Rectal smooth muscle tissue (tissue), 1 donor: ENCODE measurements around the gene KCTD1.

ENCODE experiments used
- H3K27ac ChIP-seq: one replicate; pipeline ENCODE4 v1.7.0; 2013; ENCODE audit warnings: low read depth, low read length, inconsistent platforms
- H3K27me3 ChIP-seq: one replicate; pipeline ENCODE4 v1.7.0; 2013; ENCODE audit warnings: low read length; ENCODE audit not compliant: control insufficient read depth, insufficient read depth
- H3K36me3 ChIP-seq: one replicate; pipeline ENCODE4 v1.7.0; 2013; ENCODE audit warnings: low read length; ENCODE audit not compliant: control insufficient read depth, insufficient read depth
- H3K4me1 ChIP-seq: one replicate; pipeline ENCODE4 v1.7.0; 2013; ENCODE audit warnings: low read length; ENCODE audit not compliant: control insufficient read depth, insufficient read depth
- H3K4me3 ChIP-seq: one replicate; pipeline ENCODE4 v1.7.0; 2013; ENCODE audit warnings: low read length
- H3K9ac ChIP-seq: one replicate; pipeline ENCODE4 v1.7.0; 2013; ENCODE audit warnings: low read length

Gene KCTD1

GRCh38 chr18:26435415-26436095 is 112.8 kb downstream of the KCTD1 start:
- H3K27me3 ChIP-seq, result no peaks in the 10 kb centered on the region
- no peaks in the 10 kb centered on the region for H3K36me3 ChIP-seq
- no peak overlapping the region for H3K9ac ChIP-seq
- H3K4me3 ChIP-seq, result no peak overlapping the region
- no peak overlapping the region for H3K27ac ChIP-seq
- no peaks in the 10 kb centered on the region for H3K4me1 ChIP-seq

DNA sequence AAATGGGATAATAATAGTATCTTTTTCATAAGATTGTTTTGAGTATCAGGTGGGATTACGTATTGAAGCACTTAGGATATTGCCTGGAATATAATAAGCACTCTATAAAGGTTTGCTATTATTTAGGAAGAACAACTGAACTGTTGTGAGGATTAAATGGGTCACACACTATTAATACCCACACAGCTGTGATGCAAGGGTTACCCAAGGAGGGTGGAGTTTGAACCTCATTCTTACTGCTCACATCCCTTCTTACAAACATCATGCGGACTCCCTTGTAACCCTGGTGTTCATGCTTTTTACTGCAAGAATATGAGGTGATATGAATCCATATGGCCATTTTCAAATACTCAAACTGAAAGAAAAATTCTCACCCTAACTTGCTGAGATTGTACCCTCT is 113.5 kb downstream of the KCTD1 start:
- H3K9ac ChIP-seq, result no peak overlapping the region
- H3K27me3 ChIP-seq, result no peaks in the 10 kb centered on the region
- no peaks in the 10 kb centered on the region for H3K36me3 ChIP-seq
- H3K4me1 ChIP-seq, result no peaks in the 10 kb centered on the region
- no peak overlapping the region for H3K4me3 ChIP-seq
- H3K27ac ChIP-seq, result no peak overlapping the region

GRCh38 chr18:26432651-26433424 is 115.5 kb downstream of the KCTD1 start:
- H3K4me1 ChIP-seq, result no peaks in the 10 kb centered on the region
- H3K27me3 ChIP-seq, result no peaks in the 10 kb centered on the region
- H3K4me3 ChIP-seq, result no peak overlapping the region
- no peaks in the 10 kb centered on the region for H3K36me3 ChIP-seq
- no peak overlapping the region for H3K27ac ChIP-seq
- H3K9ac ChIP-seq, result no peak overlapping the region

DNA sequence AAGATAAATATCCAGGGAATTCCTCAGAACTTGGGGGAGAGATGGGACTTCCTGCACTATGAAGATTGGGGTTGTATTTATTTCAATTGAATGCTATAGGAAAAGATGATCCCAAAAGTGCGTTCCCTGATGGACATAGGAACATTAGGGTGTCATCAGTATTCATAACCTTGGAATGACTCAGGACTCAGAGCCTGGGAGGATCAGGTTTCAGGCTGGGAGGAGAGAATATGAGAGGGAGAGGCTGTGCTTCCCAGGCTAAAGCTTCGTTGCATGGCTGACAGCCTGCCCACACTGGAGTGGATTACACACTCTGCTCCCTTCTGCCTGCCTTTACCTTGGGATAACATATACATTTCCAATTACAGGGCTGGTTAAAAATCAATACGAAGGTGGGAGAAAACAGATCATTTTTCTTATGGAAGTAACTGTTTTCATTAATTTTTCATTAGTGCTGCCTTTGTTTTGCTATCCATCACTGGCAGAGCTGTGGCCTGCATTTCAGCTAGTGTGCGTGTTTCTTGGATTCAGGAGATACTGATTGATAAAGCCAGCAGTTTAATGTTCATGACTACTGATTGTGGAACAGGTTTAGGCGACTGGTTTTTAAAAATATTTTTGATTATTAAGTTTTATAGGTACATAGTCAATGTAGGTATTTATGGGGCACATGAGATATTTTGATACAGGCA is 118.7 kb downstream of the KCTD1 start:
- no peaks in the 10 kb centered on the region for H3K4me1 ChIP-seq
- H3K9ac ChIP-seq, result no peak overlapping the region
- H3K27ac ChIP-seq, result no peak overlapping the region

DNA sequence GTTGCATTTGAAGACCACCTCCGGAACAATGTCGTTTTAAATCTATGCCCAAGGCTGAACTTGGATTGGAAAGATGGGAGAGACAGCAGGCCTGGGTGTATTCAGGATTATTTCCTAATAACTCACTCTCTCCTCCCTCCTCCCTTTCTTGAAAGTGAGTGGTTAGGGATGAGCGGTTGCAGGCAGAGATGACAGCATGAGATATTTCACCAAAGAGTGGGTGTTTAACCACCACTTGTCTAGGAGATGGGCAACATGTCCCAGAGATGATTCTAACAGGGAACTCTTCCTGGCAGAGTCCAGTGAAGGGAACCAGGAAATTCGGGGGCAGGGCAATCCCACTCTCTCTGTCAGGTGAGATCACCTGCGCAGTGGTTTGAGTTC is 123.2 kb downstream of the KCTD1 start:
- Histone ChIP-seq H3K27ac (no peak overlapping the region), H3K4me1 (no peaks in the 10 kb centered on the region), H3K36me3 (no peaks in the 10 kb centered on the region), H3K4me3 (no peak overlapping the region), H3K27me3 (no peaks in the 10 kb centered on the region), H3K9ac (no peak overlapping the region)

More for the DNA sequence above, 118.7 kb downstream of the KCTD1 start:
- no peaks in the 10 kb centered on the region for H3K27me3 ChIP-seq
- no peak overlapping the region for H3K4me3 ChIP-seq
- H3K36me3 ChIP-seq, result no peaks in the 10 kb centered on the region

DNA sequence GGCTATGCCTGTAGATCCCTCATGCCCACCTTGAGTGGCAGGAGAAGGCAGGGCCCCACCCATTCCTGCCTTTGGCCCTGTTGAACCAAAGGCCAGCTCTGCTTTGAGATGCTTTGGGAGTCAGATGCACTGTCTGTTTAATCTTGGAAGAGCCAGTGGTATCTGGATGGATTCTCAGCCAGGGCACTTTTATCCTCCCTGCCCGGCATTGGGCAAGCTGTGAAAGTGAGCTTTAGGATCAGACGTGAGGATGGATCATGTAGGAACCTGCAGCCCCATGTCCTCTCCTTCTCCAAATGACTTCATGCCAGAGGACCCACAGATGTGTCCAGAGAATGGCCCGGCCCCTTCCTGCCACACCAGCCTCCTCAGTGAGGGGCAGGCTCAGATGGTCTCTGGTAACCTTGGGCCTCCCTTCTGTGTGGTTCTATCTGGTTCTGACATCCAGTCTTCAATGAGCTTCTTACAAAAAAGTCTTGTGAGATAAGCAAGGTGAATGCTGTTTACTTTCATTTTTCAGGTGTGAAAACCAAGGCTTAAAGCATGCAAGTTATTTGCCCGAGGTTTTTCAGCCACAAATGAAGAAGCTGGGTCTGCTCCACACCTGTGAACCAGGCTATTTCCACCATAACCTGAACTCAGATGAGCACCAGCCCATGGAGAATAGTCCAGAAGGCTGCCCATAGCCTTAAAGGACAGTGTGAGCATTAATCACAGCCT is 123.8 kb downstream of the KCTD1 start:
- Histone ChIP-seq H3K4me3 (no peak overlapping the region), H3K9ac (no peak overlapping the region), H3K36me3 (no peaks in the 10 kb centered on the region), H3K27me3 (no peaks in the 10 kb centered on the region), H3K4me1 (no peaks in the 10 kb centered on the region), H3K27ac (no peak overlapping the region)

DNA sequence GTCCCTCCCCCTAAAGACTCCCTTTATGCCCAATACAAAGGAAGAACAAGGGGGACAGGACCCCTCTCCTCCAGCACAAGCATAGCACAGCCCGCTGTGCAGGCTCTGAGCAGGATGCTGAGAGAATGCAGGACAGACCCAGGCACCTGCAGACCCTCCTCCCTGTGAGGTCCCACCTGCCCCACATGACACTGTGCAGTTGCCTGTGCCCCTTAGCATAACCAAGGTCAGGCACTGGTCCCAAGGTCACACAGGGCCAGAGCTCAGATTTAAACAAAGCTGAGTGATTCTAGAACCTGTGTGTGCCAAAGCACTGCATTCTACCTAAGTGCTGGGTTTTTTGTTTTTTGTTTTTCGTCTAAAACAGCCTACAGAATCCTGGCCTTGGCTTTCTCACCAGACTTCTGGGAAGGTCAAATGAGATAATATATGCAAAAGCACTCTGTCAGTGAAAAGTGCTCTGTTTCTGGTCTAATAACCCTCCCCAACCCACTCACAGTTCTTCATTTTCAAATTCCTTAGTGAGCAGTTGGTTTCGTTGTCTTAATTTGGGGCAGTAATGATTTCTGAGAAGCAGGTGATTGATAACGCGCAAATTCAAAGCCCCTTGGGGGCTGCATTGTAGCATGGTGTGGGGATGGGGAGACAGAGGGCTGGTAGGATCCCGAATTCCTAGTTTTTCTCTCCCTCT is 125.7 kb downstream of the KCTD1 start:
- H3K27me3 ChIP-seq, result no peaks in the 10 kb centered on the region
- H3K9ac ChIP-seq, result no peak overlapping the region
- H3K4me1 ChIP-seq, result no peaks in the 10 kb centered on the region
- no peak overlapping the region for H3K4me3 ChIP-seq
- H3K36me3 ChIP-seq, result no peaks in the 10 kb centered on the region
- no peak overlapping the region for H3K27ac ChIP-seq

- H3K4me1 ChIP-seq, result no peaks in the 10 kb centered on the region
- H3K4me3 ChIP-seq, result no peak overlapping the region
- H3K27me3 ChIP-seq, result no peaks in the 10 kb centered on the region
- no peaks in the 10 kb centered on the region for H3K36me3 ChIP-seq
- H3K9ac ChIP-seq, result no peak overlapping the region
- no peak overlapping the region for H3K27ac ChIP-seq
Observed at GRCh38 chr18:26421931-26422330, 126.4 kb downstream of the KCTD1 start.

- Histone ChIP-seq H3K4me1 (no peaks in the 10 kb centered on the region), H3K36me3 (no peaks in the 10 kb centered on the region), H3K27ac (no peak overlapping the region)
Observed at GRCh38 chr18:26421503-26421902, 126.8 kb downstream of the KCTD1 start.

GRCh38 chr18:26419746-26420145 is 128.6 kb downstream of the KCTD1 start:
- Histone ChIP-seq H3K9ac (no peak overlapping the region), H3K27ac (no peak overlapping the region), H3K4me1 (no peaks in the 10 kb centered on the region), H3K4me3 (no peak overlapping the region), H3K27me3 (no peaks in the 10 kb centered on the region), H3K36me3 (no peaks in the 10 kb centered on the region)

More at GRCh38 chr18:26421503-26421902, 126.8 kb downstream of the KCTD1 start:
- H3K9ac ChIP-seq, result no peak overlapping the region
- no peaks in the 10 kb centered on the region for H3K27me3 ChIP-seq
- no peak overlapping the region for H3K4me3 ChIP-seq

- H3K9ac ChIP-seq, result no peak overlapping the region
- H3K36me3 ChIP-seq, result no peaks in the 10 kb centered on the region
- no peak overlapping the region for H3K27ac ChIP-seq
- no peaks in the 10 kb centered on the region for H3K27me3 ChIP-seq
- H3K4me1 ChIP-seq, result no peaks in the 10 kb centered on the region
- H3K4me3 ChIP-seq, result no peak overlapping the region
Observed at GRCh38 chr18:26418225-26418624, 130.1 kb downstream of the KCTD1 start.

- no peak overlapping the region for H3K27ac ChIP-seq
- H3K4me3 ChIP-seq, result no peak overlapping the region
- no peaks in the 10 kb centered on the region for H3K36me3 ChIP-seq
- H3K4me1 ChIP-seq, result no peaks in the 10 kb centered on the region
- no peaks in the 10 kb centered on the region for H3K27me3 ChIP-seq
- H3K9ac ChIP-seq, result no peak overlapping the region
Observed at GRCh38 chr18:26417190-26417589, 131.2 kb downstream of the KCTD1 start.
